IMR-90 (cell line): ENCODE data around the gene PLAAT4. TPM values are rescaled to one million over a fixed set of nuclear protein-coding genes. Genes with fewer than 3 reads are reported as not detected.

Experiments used
- ATAC-seq: fragments of 200-7000 bp; cut with Tn5 transposase; 2 replicates; pipeline ENCODE4 v1.9.1; 2020; ENCODE audit warnings: low read depth, mild to moderate bottlenecking, moderate library complexity
- BruUV-seq: library from RNA; stranded (reverse); fragments of 400-500 nt; replicated peaks from 2 replicates; lab custom pipeline; 2021; lab: Mats Ljungman, UMichigan
- CTCF ChIA-PET: fragments of 300-600 bp; formaldehyde crosslinking; extraction: SDS; loops from one replicate; lab custom pipeline; 2021; ENCODE audit warnings: antibody characterized with exemption; lab: Yijun Ruan, JAX
- POLR2A ChIA-PET: fragments of 300-600 bp; sonication (Branson Sonifier 250); formaldehyde crosslinking; loops from one replicate; lab custom pipeline; 2022; ENCODE audit warnings: antibody characterized with exemption; ENCODE audit not compliant: unreplicated experiment; lab: Charles Lee
- DNase-seq: peaks from one replicate; pipeline ENCODE4 v3.0.0; 2013
- H2AFZ ChIP-seq: replicated peaks from 2 replicates; pipeline ENCODE3; 2013; ENCODE audit warnings: low read length, mild to moderate bottlenecking; ENCODE audit not compliant: poor library complexity
- H2AK5ac ChIP-seq: 2 replicates; pipeline ENCODE4 v1.6.1; 2013; ENCODE audit warnings: low read depth, low read length, inconsistent platforms
- H2AK9ac ChIP-seq: replicated peaks from 2 replicates; pipeline ENCODE3; 2013; ENCODE audit warnings: mild to moderate bottlenecking, low read depth, low read length, moderate library complexity; ENCODE audit not compliant: poor library complexity
- H2BK120ac ChIP-seq: 2 replicates; pipeline ENCODE4 v1.6.1; 2013; ENCODE audit warnings: low read depth, low read length, inconsistent platforms
- H2BK15ac ChIP-seq: 3 replicates; pipeline ENCODE4 v1.6.1; 2013; ENCODE audit warnings: low read depth, low read length, inconsistent platforms
- H2BK20ac ChIP-seq: 2 replicates; pipeline ENCODE4 v1.6.1; 2013; ENCODE audit warnings: low read depth, mild to moderate bottlenecking, inconsistent platforms, low read length, moderate library complexity
- H2BK5ac ChIP-seq: 2 replicates; pipeline ENCODE4 v1.6.1; 2013; ENCODE audit warnings: mild to moderate bottlenecking, low read depth, low read length, inconsistent platforms; ENCODE audit not compliant: poor library complexity, severe bottlenecking
- H3K14ac ChIP-seq: replicated peaks from 2 replicates; pipeline ENCODE4 v1.6.1; 2013; ENCODE audit warnings: low read depth, low read length, inconsistent platforms
- H3K18ac ChIP-seq: 2 replicates; pipeline ENCODE4 v1.6.1; 2013; ENCODE audit warnings: low read depth, low read length, control low read depth
- H3K23ac ChIP-seq: 2 replicates; pipeline ENCODE4 v1.6.1; 2013; ENCODE audit warnings: low read depth, low read length, inconsistent platforms
- H3K27ac ChIP-seq: 2 replicates; pipeline ENCODE4 v1.5.1; 2013; ENCODE audit warnings: mild to moderate bottlenecking, control low read depth, low read length; ENCODE audit not compliant: insufficient read depth
- H3K27me3 ChIP-seq: 2 replicates; pipeline ENCODE4 v1.6.1; 2013; ENCODE audit warnings: low read length; ENCODE audit not compliant: control insufficient read depth, insufficient read depth
- H3K36me3 ChIP-seq: 2 replicates; pipeline ENCODE4 v1.6.1; 2013; ENCODE audit warnings: low read length, mixed read lengths; ENCODE audit not compliant: control insufficient read depth, insufficient read depth
- H3K4ac ChIP-seq: 2 replicates; pipeline ENCODE4 v1.6.1; 2013; ENCODE audit warnings: low read depth, low read length, inconsistent platforms
- H3K4me1 ChIP-seq: 2 replicates; pipeline ENCODE4 v1.6.1; 2013; ENCODE audit warnings: low read length, mixed read lengths; ENCODE audit not compliant: control insufficient read depth, insufficient read depth
- H3K4me2 ChIP-seq: 2 replicates; pipeline ENCODE4 v1.6.1; 2013; ENCODE audit warnings: low read depth, mild to moderate bottlenecking, control low read depth, low read length, moderate library complexity
- H3K4me3 ChIP-seq: 2 replicates; pipeline ENCODE4 v1.5.1; 2013; ENCODE audit warnings: low read depth, mild to moderate bottlenecking, control low read depth, low read length, moderate library complexity; ENCODE audit not compliant: insufficient read depth
- H3K56ac ChIP-seq: 2 replicates; pipeline ENCODE4 v1.6.1; 2013; ENCODE audit warnings: low read length, inconsistent platforms; ENCODE audit not compliant: insufficient read depth; ENCODE audit errors: extremely low read depth
- H3K79me1 ChIP-seq, 2 experiments: 2 replicates each; pipeline ENCODE4 v1.6.1; 2013; ENCODE audit warnings: low read length in 2 of 2, inconsistent platforms in 1 of 2, low read depth in 1 of 2
- H3K9ac ChIP-seq: 2 replicates; pipeline ENCODE4 v1.6.1; 2013; ENCODE audit warnings: low read depth, low read length, control low read depth
- H3K9me1 ChIP-seq: 2 replicates; pipeline ENCODE4 v1.6.1; 2013; ENCODE audit warnings: low read length, inconsistent platforms; ENCODE audit not compliant: insufficient read depth
- H3K9me3 ChIP-seq: 2 replicates; pipeline ENCODE4 v1.6.1; 2013; ENCODE audit warnings: low read length; ENCODE audit not compliant: control insufficient read depth, insufficient read depth
- H4K20me1 ChIP-seq: 2 replicates; pipeline ENCODE4 v1.6.1; 2013; ENCODE audit warnings: low read length, inconsistent platforms; ENCODE audit not compliant: insufficient read depth
- H4K5ac ChIP-seq: 2 replicates; pipeline ENCODE4 v1.6.1; 2013; ENCODE audit warnings: mild to moderate bottlenecking, low read depth, low read length, control low read depth
- H4K8ac ChIP-seq, 2 experiments: 2 replicates each; pipeline ENCODE4 v1.6.1; 2013; ENCODE audit warnings: low read depth in 2 of 2, low read length in 2 of 2, control low read depth in 1 of 2, inconsistent platforms in 1 of 2
- H4K91ac ChIP-seq: 2 replicates; pipeline ENCODE4 v1.6.1; 2013; ENCODE audit warnings: low read depth, low read length, inconsistent platforms; ENCODE audit not compliant: insufficient read depth
- BHLHE40 ChIP-seq: fragments of 150-350 bp; IDR thresholded peaks from 2 replicates; pipeline ENCODE4 v1.6.1; 2016; ENCODE audit warnings: mild to moderate bottlenecking, low read depth, low read length
- CEBPB ChIP-seq: IDR thresholded peaks from 2 replicates; pipeline ENCODE4 v1.6.1; 2012; ENCODE audit warnings: low read depth, low read length, improper control_type of control experiment
- CHD1 ChIP-seq: IDR thresholded peaks from 2 replicates; pipeline ENCODE4 v1.6.1; 2012; ENCODE audit warnings: low read depth, low read length, improper control_type of control experiment
- CTCF ChIP-seq: conservative IDR thresholded peaks from 2 replicates; pipeline ENCODE4 v1.5.1; 2012; ENCODE audit warnings: mild to moderate bottlenecking, low read depth, low read length, improper control_type of control experiment
- ELK1 ChIP-seq: fragments of 150-350 bp; IDR thresholded peaks from 2 replicates; pipeline ENCODE4 v1.6.1; 2016; ENCODE audit warnings: low read depth, mild to moderate bottlenecking, low read length, moderate library complexity, borderline replicate concordance
- FOS ChIP-seq: fragments of 150-350 bp; IDR thresholded peaks from 2 replicates; pipeline ENCODE4 v1.6.1; 2016; ENCODE audit warnings: low read depth, low read length
- MAFK ChIP-seq: IDR thresholded peaks from 2 replicates; pipeline ENCODE4 v1.6.1; 2012; ENCODE audit warnings: low read depth, low read length, improper control_type of control experiment
- MAZ ChIP-seq: IDR thresholded peaks from 2 replicates; pipeline ENCODE4 v1.6.1; 2012; ENCODE audit warnings: low read depth, mild to moderate bottlenecking, low read length, improper control_type of control experiment, moderate library complexity, borderline replicate concordance
- MXI1 ChIP-seq: IDR thresholded peaks from 2 replicates; pipeline ENCODE4 v1.6.1; 2012; ENCODE audit warnings: low read depth, mild to moderate bottlenecking, low read length, moderate library complexity, borderline replicate concordance
- NFE2L2 ChIP-seq: fragments of 150-350 bp; IDR thresholded peaks from 2 replicates; pipeline ENCODE4 v1.6.1; 2016; ENCODE audit warnings: low read depth, mild to moderate bottlenecking, low read length
- POLR2A ChIP-seq: IDR thresholded peaks from 2 replicates; pipeline ENCODE4 v1.6.1; 2012; ENCODE audit warnings: mild to moderate bottlenecking, low read depth, low read length
- RAD21 ChIP-seq: IDR thresholded peaks from 2 replicates; pipeline ENCODE4 v1.6.1; 2012; ENCODE audit warnings: low read length, improper control_type of control experiment
- RCOR1 ChIP-seq: IDR thresholded peaks from 2 replicates; pipeline ENCODE4 v1.6.1; 2012; ENCODE audit warnings: mild to moderate bottlenecking, low read length, improper control_type of control experiment; ENCODE audit not compliant: insufficient replicate concordance
- RFX5 ChIP-seq: IDR thresholded peaks from 2 replicates; pipeline ENCODE4 v1.8.0; 2012; ENCODE audit warnings: low read depth, mild to moderate bottlenecking, low read length, moderate library complexity
- SMC3 ChIP-seq: fragments of 150-350 bp; IDR thresholded peaks from 2 replicates; pipeline ENCODE4 v1.6.1; 2016; ENCODE audit warnings: low read depth, mild to moderate bottlenecking, antibody characterized with exemption, low read length, moderate library complexity
- USF2 ChIP-seq: fragments of 150-350 bp; IDR thresholded peaks from 2 replicates; pipeline ENCODE4 v1.6.1; 2017; ENCODE audit warnings: mild to moderate bottlenecking, antibody characterized with exemption, low read length, low read depth
- WGBS, 2 experiments: methylation state at CpG; one replicate each; pipeline versions ENCODE4 v1.1.5 to v1.1.7; 2013; ENCODE audit warnings: missing lambda C conversion rate in 2 of 2; ENCODE audit not compliant: insufficient read length in 1 of 2; ENCODE audit errors: extremely low coverage in 2 of 2; 5-methylcytosine and 5-hydroxymethylcytosine counted together
- dilution Hi-C: fragments of 300-500 bp; cut with HindIII; formaldehyde crosslinking; loops from one replicate; pipeline ENCODE4 v1.14.3; 2018; ENCODE audit warnings: low sequenced_read_pairs; ENCODE audit not compliant: unreplicated experiment
- in situ Hi-C: fragments of 300-500 bp; cut with MboI; formaldehyde crosslinking; loops from 3 replicates; pipeline ENCODE4 v1.14.3; 2019; ENCODE audit warnings: low sequenced_read_pairs, inconsistent platforms, mixed read lengths
- intact Hi-C: fragments of 100-400 bp; cut with micrococcal nuclease; formaldehyde crosslinking; loops from 2 replicates; pipeline ENCODE4 v1.10.0; 2022
- polyA plus RNA-seq, 3 experiments: library from polyadenylated mRNA; depleted of rRNA; stranded (reverse); fragments of >200 nt; gene quantifications; 2 replicates each; pipeline ENCODE4 v1.2.3, GENCODE V29; 2012; ENCODE audit warnings: low replicate concordance in 1 of 3
- total RNA-seq: library from RNA; depleted of rRNA; stranded (reverse); fragments of >200 nt; gene quantifications from 2 replicates; pipeline ENCODE4 v1.2.3, GENCODE V29; 2012

The PLAAT4 gene
- total and polyA plus RNA-seq, 2 of the 4 experiments (the other 2 are of a cell fraction): 0.17 to 0.18 TPM

GRCh38 chr11:63556404-63557013, 19.9 kb downstream of the PLAAT4 start:
- H4K8ac ChIP-seq: no peak overlapping the region
- H2AFZ ChIP-seq: no peak overlapping the region
- H3K27ac ChIP-seq: no peak overlapping the region
- ATAC-seq (no peak), DNase-seq (no peak)
- H3K79me1 ChIP-seq: no peaks in the 10 kb centered on the region
- no peak overlapping the region for H2AK9ac ChIP-seq
- H3K9ac ChIP-seq: no peak overlapping the region
- no peak overlapping the region for H3K18ac ChIP-seq
- peaks cover 40% of the 10 kb centered on the region for H3K27me3 ChIP-seq
- dilution Hi-C loops (no loop called here), in situ Hi-C loops (no loop called here), intact Hi-C loops (no loop called here)
- H4K5ac ChIP-seq: no peak overlapping the region
- H3K4me2 ChIP-seq: no peak overlapping the region
- no peak overlapping the region for H3K56ac ChIP-seq
- H2BK120ac ChIP-seq: no peak overlapping the region
- no peak overlapping the region for H4K91ac ChIP-seq
- no peak for TF ChIP-seq NFE2L2
- TF ChIP-seq RCOR1: no peak
- no peak for TF ChIP-seq CEBPB
- TF ChIP-seq CTCF: no peak
- TF ChIP-seq POLR2A: no peak
- no peak for TF ChIP-seq MXI1
- no peak for TF ChIP-seq RAD21
- TF ChIP-seq RFX5: no peak
- TF ChIP-seq MAFK: no peak
- TF ChIP-seq BHLHE40: no peak
- no peak for TF ChIP-seq FOS
- no peak for TF ChIP-seq SMC3
- no peak for TF ChIP-seq CHD1
- TF ChIP-seq USF2: no peak
- TF ChIP-seq MAZ: no peak
- TF ChIP-seq ELK1: no peak
- no peak overlapping the region for H2BK15ac ChIP-seq
- no peaks in the 10 kb centered on the region for H3K4me1 ChIP-seq
- ChIA-PET POLR2A (no interaction called here), CTCF (no interaction called here)
- H3K4ac ChIP-seq: no peak overlapping the region
- H3K9me3 ChIP-seq: no peaks in the 10 kb centered on the region
- no peak overlapping the region for H3K4me3 ChIP-seq
- H4K20me1 ChIP-seq: no peaks in the 10 kb centered on the region
- WGBS, 2 experiments: no CpG with 5 or more reads among the region's 7 CpGs
- no peak overlapping the region for H3K23ac ChIP-seq
- BruUV-seq: no TSS peak
- no peak overlapping the region for H2BK20ac ChIP-seq
- H2BK5ac ChIP-seq: no peak overlapping the region
- H3K36me3 ChIP-seq: no peaks in the 10 kb centered on the region
- H2AK5ac ChIP-seq: no peak overlapping the region
- H3K9me1 ChIP-seq: no peaks in the 10 kb centered on the region
- H3K14ac ChIP-seq: no peak overlapping the region
